Endothelial cell of umbilical vein (primary cell): ENCODE results near the gene CD83. TPM values are rescaled to one million over a fixed set of nuclear protein-coding genes. Genes with fewer than 3 reads are reported as not detected.

Experiments used
- BruUV-seq: library from RNA; stranded (reverse); fragments of 400-500 nt; replicated peaks from 2 replicates; lab custom pipeline; 2021; lab: Mats Ljungman, UMichigan
- CTCF ChIA-PET: fragments of 300-600, 350-600 bp; sonication (Branson Sonifier 250); formaldehyde crosslinking; loops from one replicate; lab custom pipeline; 2021; ENCODE audit warnings: antibody characterized with exemption, inconsistent platforms; lab: Charles Lee
- POLR2A ChIA-PET: fragments of 300-600, 350-600 bp; sonication (Branson Sonifier 250); formaldehyde crosslinking; loops from one replicate; lab custom pipeline; 2021; ENCODE audit warnings: antibody characterized with exemption, inconsistent platforms; lab: Charles Lee
- DNase-seq: peaks from one replicate; pipeline ENCODE4 v3.0.0-alpha.2; 2011; ENCODE audit warnings: low read depth, low spot score
- FAIRE-seq: peaks from 2 replicates; lab custom pipeline; 2011; peaks lifted over from hg19 to GRCh38; lab: Jason Lieb, UNC
- H2AFZ ChIP-seq: 2 replicates; pipeline ENCODE4 v1.6.0; 2012; ENCODE audit warnings: low read depth, low read length, control low read depth, inconsistent platforms
- H3K27ac ChIP-seq: 2 replicates; pipeline ENCODE4 v1.5.1; 2011; ENCODE audit warnings: low read depth, mild to moderate bottlenecking, control low read depth, low read length, moderate library complexity; ENCODE audit not compliant: insufficient read depth
- H3K27me3 ChIP-seq, 2 experiments: 2 replicates each; pipeline versions ENCODE4 v1.6.0 to v1.6.1; 2011; ENCODE audit warnings: low read length in 2 of 2, mixed read lengths in 1 of 2; ENCODE audit not compliant: control insufficient read depth in 2 of 2, insufficient read depth in 2 of 2
- H3K36me3 ChIP-seq, 2 experiments: 2 replicates in 1 of 2; 3 replicates in 1 of 2; pipeline ENCODE4 v1.5.1; 2011; ENCODE audit warnings: low read length in 2 of 2, mild to moderate bottlenecking in 1 of 2, moderate library complexity in 1 of 2; ENCODE audit not compliant: control insufficient read depth in 2 of 2, insufficient read depth in 2 of 2; ENCODE audit errors: extremely low read depth in 1 of 2
- H3K4me1 ChIP-seq: 3 replicates; pipeline ENCODE4 v1.5.1; 2011; ENCODE audit warnings: mild to moderate bottlenecking, low read length; ENCODE audit not compliant: control insufficient read depth, insufficient read depth; ENCODE audit errors: extremely low read depth
- H3K4me2 ChIP-seq: 2 replicates; pipeline ENCODE4 v1.6.1; 2011; ENCODE audit warnings: low read length, control low read depth, mixed read lengths; ENCODE audit not compliant: insufficient read depth
- H3K4me3 ChIP-seq, 3 experiments: fragments of 200-600 bp in 1 of 3; sonication (generic), shearing (Covaris generic) in 1 of 3; replicated peaks in 1 of 3; 2 replicates each; pipeline ENCODE4 v1.5.1; 2011 to 2016; ENCODE audit warnings: control low read depth in 3 of 3, low read length in 3 of 3, mild to moderate bottlenecking in 2 of 3, inconsistent platforms in 1 of 3, low read depth in 1 of 3, moderate library complexity in 1 of 3; ENCODE audit not compliant: insufficient read depth in 1 of 3
- H3K79me2 ChIP-seq: 2 replicates; pipeline ENCODE4 v1.6.0; 2012; ENCODE audit warnings: low read length, inconsistent platforms; ENCODE audit not compliant: control insufficient read depth, insufficient read depth
- H3K9ac ChIP-seq: replicated peaks from 2 replicates; pipeline ENCODE3; 2011; ENCODE audit warnings: low read length, control low read depth; ENCODE audit not compliant: insufficient read depth; ENCODE audit errors: extremely low read depth
- H3K9me1 ChIP-seq: replicated peaks from 3 replicates; pipeline ENCODE4 v1.6.0; 2011; ENCODE audit warnings: mild to moderate bottlenecking, low read length; ENCODE audit not compliant: control insufficient read depth, insufficient read depth; ENCODE audit errors: extremely low read depth
- H3K9me3 ChIP-seq: replicated peaks from 2 replicates; pipeline ENCODE4 v1.5.1; 2012; ENCODE audit warnings: low read length, inconsistent platforms; ENCODE audit not compliant: control insufficient read depth, insufficient read depth
- H4K20me1 ChIP-seq: replicated peaks from 2 replicates; pipeline ENCODE3; 2011; ENCODE audit warnings: mild to moderate bottlenecking, low read length; ENCODE audit not compliant: control insufficient read depth, insufficient read depth; ENCODE audit errors: extremely low read depth
- EZH2 ChIP-seq: IDR thresholded peaks from 2 replicates; pipeline ENCODE4 v1.6.1; 2012; ENCODE audit warnings: borderline replicate concordance, low read depth, mild to moderate bottlenecking, moderate library complexity, low read length, inconsistent platforms; ENCODE audit not compliant: severe bottlenecking
- GATA2 ChIP-seq: IDR thresholded peaks from 2 replicates; pipeline ENCODE4 v1.7.0; 2011; ENCODE audit warnings: low read depth, mild to moderate bottlenecking, moderate library complexity, mixed read lengths, low read length; ENCODE audit not compliant: insufficient read length, insufficient read depth
- JUN ChIP-seq: IDR thresholded peaks from 2 replicates; pipeline ENCODE4 v1.6.1; 2011; ENCODE audit warnings: borderline replicate concordance, low read depth; ENCODE audit not compliant: insufficient read length, insufficient read depth
- MYC ChIP-seq: IDR thresholded peaks from one replicate; pipeline ENCODE4 v1.6.1; 2011; ENCODE audit warnings: mild to moderate bottlenecking, low read depth, low read length
- POLR2A ChIP-seq: IDR thresholded peaks from 2 replicates; pipeline ENCODE4 v1.6.1; 2012; ENCODE audit warnings: low read depth, mild to moderate bottlenecking, control low read depth, low read length
- dilution Hi-C: fragments of 300-500 bp; cut with MboI; formaldehyde crosslinking; loops from one replicate; pipeline ENCODE4 v1.15.0; 2019; ENCODE audit warnings: low sequenced_read_pairs; ENCODE audit not compliant: extremely low pct_ligation_motif_present
- intact Hi-C: fragments of 100-400 bp; cut with micrococcal nuclease; formaldehyde crosslinking; loops from one replicate; pipeline ENCODE4 v1.10.0; 2022
- polyA plus RNA-seq, 4 experiments: library from polyadenylated mRNA; depleted of rRNA in 3 of 4; stranded (reverse) in 3 of 4; unstranded in 1 of 4; fragments of >200 nt; gene quantifications; 2 replicates each; pipeline versions ENCODE4 v1.2.1 to v1.2.3, GENCODE V29; 2011 to 2012; ENCODE audit warnings: missing spikeins in 1 of 4
- total RNA-seq: library from RNA; stranded (reverse); gene quantifications from 2 replicates; pipeline ENCODE4 v1.2.3, GENCODE V29; 2021
- TF ChIP-seq, protein P1 (sequence below): IDR thresholded peaks from 2 replicates; pipeline ENCODE4 v1.6.1; 2011; ENCODE audit not compliant: insufficient read depth, insufficient read length
- TF ChIP-seq, protein P2 (sequence below), 2 donors: IDR thresholded peaks; 1 replicate in 1 of 2; 2 replicates in 1 of 2; pipeline ENCODE4 v1.5.1; 2011; ENCODE audit warnings: low read length in 2 of 2, mild to moderate bottlenecking in 2 of 2, moderate library complexity in 2 of 2, control low read depth in 1 of 2, inconsistent platforms in 1 of 2, low read depth in 1 of 2; ENCODE audit not compliant: insufficient read depth in 1 of 2; ENCODE audit errors: extremely low read depth in 1 of 2

CD83 gene
- total and polyA plus RNA-seq, 2 donors (not counting 3 experiments of a cell fraction or from before 2014, with no cell fraction given): 0.40 to 0.46 TPM

DNA sequence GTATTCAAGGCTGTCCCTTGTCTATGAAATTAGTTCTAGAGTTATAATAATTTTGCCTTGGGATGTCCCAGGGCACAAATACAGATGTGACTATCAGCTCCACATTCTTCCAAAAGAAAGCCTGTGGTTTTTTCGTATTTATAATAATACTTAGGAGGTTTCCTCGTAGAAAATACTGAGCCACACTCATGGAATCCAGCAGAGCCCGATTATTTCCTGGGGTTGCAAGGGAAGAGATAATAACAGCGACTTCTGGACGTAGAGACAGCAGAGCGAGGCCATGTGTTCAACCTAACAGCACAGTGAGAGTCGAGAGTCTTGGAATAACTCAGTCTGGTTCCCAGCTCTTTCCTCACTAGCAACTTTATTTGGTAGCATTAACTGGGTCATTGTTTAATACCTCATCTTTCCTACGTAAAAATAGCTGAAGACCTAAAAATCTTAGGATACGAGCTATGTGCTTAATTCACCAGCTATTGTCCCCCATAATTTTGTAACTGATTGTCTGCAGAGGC lies 21.2 kb downstream of the CD83 start:
- DNase-seq: no peak
- no peak overlapping the region for H3K4me2 ChIP-seq
- no peak for FAIRE-seq
- no peak for TF ChIP-seq POLR2A
- TF ChIP-seq MYC: no peak
- TF ChIP-seq, protein P1, sequence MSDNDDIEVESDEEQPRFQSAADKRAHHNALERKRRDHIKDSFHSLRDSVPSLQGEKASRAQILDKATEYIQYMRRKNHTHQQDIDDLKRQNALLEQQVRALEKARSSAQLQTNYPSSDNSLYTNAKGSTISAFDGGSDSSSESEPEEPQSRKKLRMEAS: no peak
- TF ChIP-seq GATA2: no peak
- no peak for TF ChIP-seq EZH2
- no peak for TF ChIP-seq JUN
- TF ChIP-seq, protein P2, sequence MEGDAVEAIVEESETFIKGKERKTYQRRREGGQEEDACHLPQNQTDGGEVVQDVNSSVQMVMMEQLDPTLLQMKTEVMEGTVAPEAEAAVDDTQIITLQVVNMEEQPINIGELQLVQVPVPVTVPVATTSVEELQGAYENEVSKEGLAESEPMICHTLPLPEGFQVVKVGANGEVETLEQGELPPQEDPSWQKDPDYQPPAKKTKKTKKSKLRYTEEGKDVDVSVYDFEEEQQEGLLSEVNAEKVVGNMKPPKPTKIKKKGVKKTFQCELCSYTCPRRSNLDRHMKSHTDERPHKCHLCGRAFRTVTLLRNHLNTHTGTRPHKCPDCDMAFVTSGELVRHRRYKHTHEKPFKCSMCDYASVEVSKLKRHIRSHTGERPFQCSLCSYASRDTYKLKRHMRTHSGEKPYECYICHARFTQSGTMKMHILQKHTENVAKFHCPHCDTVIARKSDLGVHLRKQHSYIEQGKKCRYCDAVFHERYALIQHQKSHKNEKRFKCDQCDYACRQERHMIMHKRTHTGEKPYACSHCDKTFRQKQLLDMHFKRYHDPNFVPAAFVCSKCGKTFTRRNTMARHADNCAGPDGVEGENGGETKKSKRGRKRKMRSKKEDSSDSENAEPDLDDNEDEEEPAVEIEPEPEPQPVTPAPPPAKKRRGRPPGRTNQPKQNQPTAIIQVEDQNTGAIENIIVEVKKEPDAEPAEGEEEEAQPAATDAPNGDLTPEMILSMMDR (IDR thresholded peaks at IDR 0.05; ENCODE audit: extremely low read depth in 1 of 2, insufficient read depth in 1 of 2, low read depth in 1 of 2, low read length in 2 of 2): no peak
- H3K4me3 ChIP-seq: no peak overlapping the region
- POLR2A ChIA-PET: no interaction called here
- H3K27ac ChIP-seq: no peak overlapping the region
- no peaks in the 10 kb centered on the region for H4K20me1 ChIP-seq
- H3K79me2 ChIP-seq: no peaks in the 10 kb centered on the region
- H3K9me1 ChIP-seq: no peaks in the 10 kb centered on the region
- BruUV-seq: no TSS peak
- H3K4me1 ChIP-seq: no peaks in the 10 kb centered on the region
- H2AFZ ChIP-seq: no peak overlapping the region
- CTCF ChIA-PET: interaction anchor here (1.0 to 1.2 kb wide), 3 partner anchors 9 to 230 kb away, joined by 3 to 6 read pairs (median 4); no protein-coding TSS in a partner anchor
- no peaks in the 10 kb centered on the region for H3K9me3 ChIP-seq
- H3K36me3 ChIP-seq: no peaks in the 10 kb centered on the region
- intact Hi-C loops (no loop called here), dilution Hi-C loops (no loop called here)
- H3K9ac ChIP-seq: no peak overlapping the region
- H3K27me3 ChIP-seq: no peaks in the 10 kb centered on the region
